ENCODE data around the gene PSORS1C2. TPM values are rescaled to one million over a fixed set of nuclear protein-coding genes. Genes with fewer than 3 reads are reported as not detected.

Gene PSORS1C2
- total and polyA plus RNA-seq, 8 donors = 0.14 to 0.17 TPM; not detected in 6

- H3K4me3 ChIP-seq = no peak overlapping the region
- intact Hi-C loops (cut with DNase I) = no loop called here
- no peaks in the 10 kb centered on the region for H3K36me3 ChIP-seq
- H3K4me1 ChIP-seq = peaks cover 11 to 22% of the 10 kb centered on the region in 2 donors
- H3K9me3 ChIP-seq = no peaks in the 10 kb centered on the region
- ATAC-seq (no peak), DNase-seq (no peak)
- peaks cover 0 to 3% of the 10 kb centered on the region in 2 donors for H3K27me3 ChIP-seq
- H3K27ac ChIP-seq = no peak overlapping the region
- TF ChIP-seq CTCF (IDR thresholded peaks at IDR 0.05) = no peak
These were observed 27.2 kb downstream of the PSORS1C2 start for GRCh38 chr6:31111712-31112111.

- no peak for TF ChIP-seq CTCF (IDR thresholded peaks at IDR 0.05)
These were observed 27.9 kb downstream of the PSORS1C2 start for GRCh38 chr6:31110825-31111582.

GRCh38 chr6:31107052-31107451 is 31.8 kb downstream of the PSORS1C2 start:
- no peak overlapping the region for H3K27ac ChIP-seq
- H3K36me3 ChIP-seq = no peaks in the 10 kb centered on the region
- peaks cover 0 to 3% of the 10 kb centered on the region in 2 donors for H3K27me3 ChIP-seq
- no peaks in the 10 kb centered on the region for H3K4me1 ChIP-seq
- intact Hi-C loops (cut with DNase I) = no loop called here
- ATAC-seq (no peak), DNase-seq (no peak)
- no peak overlapping the region for H3K4me3 ChIP-seq
- TF ChIP-seq CTCF (IDR thresholded peaks at IDR 0.05) = no peak
- H3K9me3 ChIP-seq = no peaks in the 10 kb centered on the region

More at GRCh38 chr6:31110825-31111582, 27.9 kb downstream of the PSORS1C2 start:
- intact Hi-C loops (cut with DNase I) = no loop called here
- no peak for DNase-seq
- Histone ChIP-seq H3K4me1 (peaks cover 11 to 22% of the 10 kb centered on the region in 2 donors), H3K9me3 (no peaks in the 10 kb centered on the region), H3K4me3 (no peak overlapping the region), H3K27me3 (peaks cover 0 to 3% of the 10 kb centered on the region in 2 donors), H3K36me3 (no peaks in the 10 kb centered on the region), H3K27ac (no peak overlapping the region)
- ATAC-seq = no peak

GRCh38 chr6:31103136-31103535 is 35.7 kb downstream of the PSORS1C2 start:
- intact Hi-C loops (cut with DNase I) = no loop called here
- no peaks in the 10 kb centered on the region for H3K36me3 ChIP-seq
- H3K4me3 ChIP-seq = no peak overlapping the region
- H3K9me3 ChIP-seq = no peaks in the 10 kb centered on the region
- no peak for ATAC-seq
- no peak for DNase-seq
- H3K4me1 ChIP-seq = no peaks in the 10 kb centered on the region
- no peak overlapping the region for H3K27ac ChIP-seq
- no peak for TF ChIP-seq CTCF (IDR thresholded peaks at IDR 0.05)
- H3K27me3 ChIP-seq = no peaks in the 10 kb centered on the region

GRCh38 chr6:31098449-31098938 is 40.4 kb downstream of the PSORS1C2 start:
- Histone ChIP-seq H3K4me3 (no peak overlapping the region), H3K36me3 (no peaks in the 10 kb centered on the region), H3K27ac (no peak overlapping the region), H3K27me3 (no peaks in the 10 kb centered on the region), H3K9me3 (no peaks in the 10 kb centered on the region), H3K4me1 (peaks cover 0 to 14% of the 10 kb centered on the region in 2 donors)
- DNase-seq = no peak
- no peak for TF ChIP-seq CTCF (IDR thresholded peaks at IDR 0.05)
- ATAC-seq = no peak
- intact Hi-C loops (cut with DNase I) = no loop called here
